T-helper 1 cell (primary cell): ENCODE data around the gene ANKRD55.
"Not testable (repeated sequence)": the region's sequence is repeated elsewhere in the genome, so short reads cannot be mapped to it uniquely, and the experiment has no call there.

Experiments used
- DNase-seq, 5 donors: peaks; one replicate each; pipeline ENCODE4 v3.0.0-alpha.2; 2012 to 2020

ANKRD55 gene

DNA sequence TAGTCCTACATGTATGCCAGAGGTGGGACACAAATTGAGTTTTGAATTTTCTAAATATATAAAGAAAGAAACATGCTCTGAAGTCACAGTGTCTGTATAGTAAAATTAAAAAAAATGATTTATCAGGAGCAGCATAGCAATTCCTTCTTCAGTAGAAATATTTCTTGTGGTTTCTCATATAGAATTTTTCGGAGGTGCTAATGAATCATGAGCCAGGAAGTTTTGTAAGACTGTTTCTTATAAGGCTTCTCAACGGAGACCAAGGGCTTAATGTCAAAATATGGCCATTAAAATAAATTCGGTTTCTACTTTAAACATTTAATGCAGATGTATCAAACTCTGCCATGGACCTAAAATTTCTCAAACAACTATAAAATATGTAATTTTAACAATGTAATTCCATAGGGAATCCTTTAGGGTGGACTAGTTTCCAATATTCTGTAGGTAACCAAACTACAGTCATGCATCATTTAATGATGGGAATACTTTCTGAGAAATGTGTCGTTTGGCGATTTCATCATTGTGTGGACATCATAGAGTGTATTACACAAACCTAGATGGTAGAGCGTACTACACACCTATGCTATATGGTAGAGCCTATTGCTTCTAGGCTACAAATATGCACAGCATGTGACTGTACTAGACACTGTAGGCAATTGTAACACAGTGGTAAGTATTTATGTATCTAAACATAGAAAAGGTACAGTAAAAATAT, 66.3 kb downstream of the ANKRD55 start:
- no peak for DNase-seq

DNA sequence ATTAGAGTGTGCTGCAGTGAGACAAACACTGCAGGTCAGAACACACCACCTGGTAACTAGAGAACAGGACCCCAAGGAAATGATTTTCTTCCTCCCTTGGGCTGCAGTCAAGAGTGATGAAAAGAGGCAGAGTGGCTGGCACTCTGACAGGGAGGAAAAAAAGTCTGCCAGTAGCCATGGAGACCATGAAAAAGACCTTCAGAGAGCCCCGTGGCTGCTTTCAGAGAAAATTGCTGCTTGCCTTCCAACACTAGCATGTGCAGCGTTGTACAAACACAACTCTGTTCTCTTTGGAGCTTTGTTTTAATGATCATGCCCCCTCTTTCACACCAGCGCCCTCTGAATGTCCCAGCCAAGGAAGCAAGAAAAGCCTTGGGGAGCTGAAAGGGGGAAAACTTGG, 68.8 kb downstream of the ANKRD55 start:
- no peak for DNase-seq

DNA sequence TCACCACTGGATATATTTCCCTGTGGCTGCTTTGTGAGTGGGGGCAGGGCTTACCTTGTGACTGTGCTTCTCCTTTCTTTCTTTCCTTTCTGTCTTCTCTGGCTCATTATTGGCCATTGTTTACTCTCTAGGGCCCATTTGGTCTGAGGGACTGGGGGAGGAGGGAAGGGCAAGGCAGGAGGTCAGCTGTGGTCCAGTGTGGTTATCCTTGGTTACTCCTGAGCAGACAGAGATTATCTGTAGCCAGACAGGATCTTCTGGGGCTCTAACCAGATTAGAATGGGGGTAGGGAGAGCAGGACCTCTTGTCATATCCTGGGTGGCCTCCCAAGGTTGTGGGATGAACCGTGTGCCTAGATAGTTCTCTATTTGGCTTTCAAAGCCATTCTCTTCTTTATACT, 71.2 kb downstream of the ANKRD55 start:
- DNase-seq = no peak

DNA sequence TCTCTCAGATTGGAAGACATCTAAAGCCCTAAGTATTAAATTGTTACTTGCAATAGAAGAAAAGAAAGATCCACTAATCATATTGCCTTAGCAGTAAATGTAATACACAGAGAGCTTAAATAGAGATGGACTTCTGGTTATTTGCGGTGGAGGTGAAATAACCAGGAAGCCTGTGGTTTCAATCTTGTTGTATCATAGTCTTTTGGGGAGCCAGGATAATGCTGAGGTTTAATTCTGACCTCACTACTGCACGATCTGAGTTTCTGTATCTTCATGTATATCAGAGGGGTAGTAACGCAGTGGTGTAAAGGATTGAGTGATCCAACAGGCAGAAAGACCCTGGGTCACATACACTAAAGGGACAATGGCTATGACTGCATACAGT, 71.7 kb downstream of the ANKRD55 start:
- DNase-seq = no peak

DNA sequence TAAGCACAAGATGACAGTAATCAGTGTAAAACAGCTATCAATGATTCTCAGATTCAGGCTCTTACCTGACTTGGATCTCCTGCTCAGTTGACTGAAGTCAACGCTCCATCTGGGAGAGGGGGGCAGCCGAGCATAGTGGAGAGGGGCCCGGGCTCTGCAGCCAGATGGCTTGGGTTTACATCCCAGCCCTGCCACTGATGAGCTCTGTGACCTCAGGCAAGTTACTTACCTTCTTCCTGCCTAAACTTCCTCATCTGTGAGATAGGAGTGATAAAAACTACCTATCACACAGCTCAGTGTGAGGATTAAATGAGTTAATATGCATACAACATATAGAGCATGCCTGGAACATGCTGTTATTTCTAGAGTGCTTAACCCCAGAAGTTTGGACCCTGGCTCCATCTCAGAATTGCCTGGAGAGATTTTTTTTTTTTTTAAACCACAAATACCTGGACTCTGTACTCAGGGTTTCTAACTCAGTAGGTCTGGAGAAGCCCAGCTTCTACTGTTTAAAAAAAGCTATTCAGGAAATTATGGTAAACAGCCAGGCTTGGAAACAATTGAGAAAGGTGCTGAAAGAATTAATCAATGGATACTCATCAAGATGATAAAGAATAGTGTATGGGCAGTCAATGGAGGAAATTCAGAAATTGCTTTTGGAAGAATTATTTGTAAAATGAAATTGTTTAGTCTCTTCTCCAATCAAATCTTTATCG, 72.2 kb downstream of the ANKRD55 start:
- no peak for DNase-seq

DNA sequence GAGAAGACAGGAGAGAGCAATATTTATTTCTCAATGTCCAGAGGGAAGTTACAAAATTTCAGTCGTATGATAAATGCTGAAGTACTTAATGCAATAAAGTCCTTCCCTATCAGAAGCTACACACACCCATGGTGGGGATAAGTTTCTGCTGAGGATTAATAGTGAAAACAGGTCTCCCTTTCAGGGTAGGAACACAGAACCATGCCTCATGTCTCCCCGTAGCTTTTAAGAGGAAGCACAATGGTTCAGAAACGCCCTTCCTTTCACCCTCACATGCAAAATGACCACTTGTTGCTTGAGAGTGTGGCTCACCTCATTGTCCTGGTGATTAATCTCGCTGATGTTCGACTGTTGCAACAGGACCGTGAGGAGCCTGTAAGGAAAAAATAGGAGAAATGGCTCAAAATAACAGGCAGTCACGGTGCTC, 73.6 kb downstream of the ANKRD55 start:
- peak in 1 of 5 donors; percentile 30 for DNase-seq

DNA sequence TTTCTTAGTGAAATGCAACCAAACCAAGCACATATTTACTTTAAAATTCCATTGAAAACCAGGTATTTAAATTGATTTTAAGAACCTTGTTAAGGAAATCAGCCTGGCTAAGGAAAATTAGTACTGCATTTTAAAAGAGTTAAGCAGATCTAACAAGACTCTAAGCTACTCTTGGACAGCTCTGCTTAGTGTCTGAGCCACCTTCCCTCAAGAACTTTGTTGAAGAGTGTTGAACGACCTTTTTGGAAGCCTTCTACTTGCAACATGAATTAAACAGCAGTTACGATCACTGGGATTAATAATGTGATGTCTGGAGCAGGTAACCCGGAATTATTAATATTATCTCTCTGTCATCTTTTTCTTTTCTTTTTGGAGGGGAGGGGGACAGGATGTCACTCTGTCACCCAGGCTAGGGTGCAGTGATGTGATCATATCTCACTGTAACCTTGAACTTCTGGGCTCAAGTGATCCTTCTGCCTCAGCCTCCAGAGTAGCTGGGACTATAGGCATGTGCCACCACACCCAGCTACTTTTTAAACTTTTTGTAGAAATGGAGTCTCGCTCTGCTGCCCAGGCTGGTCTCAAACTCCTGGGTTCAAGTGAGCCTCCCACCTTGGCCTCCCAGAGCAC, 74.7 kb downstream of the ANKRD55 start:
- DNase-seq = peak in 1 of 5 donors; percentile 58

DNA sequence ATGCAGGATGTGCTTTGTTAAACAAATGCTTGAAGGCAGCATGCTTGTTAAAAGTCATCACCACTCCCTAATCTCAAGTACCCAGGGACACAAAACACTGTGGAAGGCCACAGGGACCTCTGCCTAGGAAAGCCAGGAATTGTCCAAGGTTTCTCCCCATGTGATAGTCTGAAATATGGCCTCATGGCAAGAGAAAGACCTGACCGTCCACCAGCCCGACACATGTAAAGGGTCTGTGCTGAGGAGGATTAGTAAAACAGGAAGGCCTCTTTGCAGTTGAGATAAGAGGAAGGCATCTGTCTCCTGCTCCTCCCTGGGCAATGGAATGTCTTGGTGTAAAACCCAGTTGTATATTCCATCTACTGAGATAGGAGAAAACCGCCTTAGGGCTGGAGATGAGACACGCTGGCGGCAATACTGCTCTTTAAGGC, 75.9 kb downstream of the ANKRD55 start:
- not testable (repeated sequence) for DNase-seq

DNA sequence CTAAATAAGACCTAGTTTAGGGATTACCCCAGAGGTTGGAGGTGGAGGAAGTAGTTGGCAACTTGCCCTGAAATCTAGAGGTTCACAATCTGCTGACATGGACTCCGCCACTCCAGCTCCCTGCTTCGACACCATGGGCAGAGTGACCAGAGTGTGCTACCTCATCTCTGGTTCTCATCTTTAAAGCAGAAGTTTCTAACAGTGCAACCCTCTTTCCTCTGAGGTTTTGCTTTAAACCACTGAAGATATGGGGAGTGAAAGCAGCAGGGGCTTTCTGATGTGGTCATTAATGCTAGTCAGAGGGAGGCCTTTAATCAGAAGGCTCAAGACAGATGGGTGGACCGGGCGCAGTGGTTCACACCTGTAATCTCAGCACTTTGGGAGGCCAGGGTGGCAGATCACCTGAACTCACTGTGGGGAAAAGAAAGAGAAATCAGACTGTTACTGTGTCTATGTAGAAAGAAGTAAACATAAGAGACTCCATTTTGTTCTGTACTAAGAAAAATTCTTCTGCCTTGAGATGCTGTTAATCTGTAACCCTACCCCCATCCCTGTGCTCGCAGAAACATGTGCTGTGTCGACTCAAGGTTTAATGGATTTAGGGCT, 76.4 kb downstream of the ANKRD55 start:
- peak in 1 of 5 donors; percentile 62 for DNase-seq

DNA sequence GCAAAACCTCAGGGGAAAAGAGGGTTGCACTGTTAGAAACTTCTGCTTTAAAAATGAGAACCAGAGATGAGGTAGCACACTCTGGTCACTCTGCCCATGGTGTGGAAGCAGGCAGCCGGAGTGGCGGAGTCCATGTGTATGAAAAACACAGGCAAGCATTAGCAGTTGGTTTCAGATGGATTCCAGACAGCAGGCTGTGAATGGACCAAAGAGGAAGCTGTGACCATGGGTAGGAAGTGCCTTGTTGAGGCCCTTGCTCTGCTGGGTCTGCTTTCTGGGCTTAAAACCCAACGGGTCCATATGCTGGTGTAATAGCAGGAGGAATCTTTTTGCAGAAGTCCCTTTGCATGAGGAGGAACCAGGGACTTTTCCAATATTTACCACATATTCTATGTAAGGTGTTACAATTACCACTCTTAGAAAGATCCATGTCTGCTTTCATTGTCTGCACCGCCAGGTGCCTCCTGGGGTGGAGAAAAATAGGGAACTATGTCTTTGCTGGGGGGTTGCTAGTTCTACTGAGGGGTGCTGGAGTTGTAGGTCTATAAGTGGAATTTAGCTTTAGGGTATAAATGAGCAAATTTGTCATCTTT, 77.0 kb downstream of the ANKRD55 start:
- no peak for DNase-seq

DNA sequence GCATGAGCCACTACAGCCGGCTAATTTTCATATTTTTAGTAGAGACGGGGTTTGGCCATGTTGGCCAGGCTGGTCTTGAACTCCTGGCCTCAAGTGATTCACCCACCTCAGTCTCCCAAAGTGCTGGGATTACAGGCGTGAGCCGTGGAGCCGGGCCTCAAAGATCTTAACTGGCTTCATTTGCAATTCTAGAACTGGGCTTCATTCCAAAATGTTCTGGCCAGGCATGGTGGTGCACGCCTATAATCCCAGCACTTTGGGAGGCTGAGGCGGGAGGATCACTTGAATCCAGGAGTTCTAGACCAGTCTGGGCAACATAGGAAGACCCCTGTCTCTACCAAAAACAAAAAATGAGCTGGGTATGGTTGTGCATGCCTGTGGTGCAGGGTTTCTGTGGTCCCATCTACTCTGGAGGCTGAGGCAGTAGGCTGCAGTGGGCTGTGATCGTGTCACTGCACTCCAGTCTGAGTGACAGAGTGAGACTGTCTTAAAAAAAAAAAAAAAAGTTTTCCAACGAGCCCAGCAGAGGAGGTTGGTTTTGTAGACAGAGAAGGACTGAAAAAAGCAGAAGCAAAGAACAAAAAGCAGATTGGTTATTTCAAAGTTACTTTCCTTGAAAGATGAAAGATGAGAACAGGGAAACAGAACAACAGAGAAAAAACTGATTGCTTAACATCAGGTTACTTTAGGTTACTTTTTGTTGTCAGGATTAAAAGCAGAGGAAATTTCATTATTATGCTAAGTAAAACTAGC, 78.2 kb downstream of the ANKRD55 start:
- peak in 1 of 5 donors; percentile 63 for DNase-seq

DNA sequence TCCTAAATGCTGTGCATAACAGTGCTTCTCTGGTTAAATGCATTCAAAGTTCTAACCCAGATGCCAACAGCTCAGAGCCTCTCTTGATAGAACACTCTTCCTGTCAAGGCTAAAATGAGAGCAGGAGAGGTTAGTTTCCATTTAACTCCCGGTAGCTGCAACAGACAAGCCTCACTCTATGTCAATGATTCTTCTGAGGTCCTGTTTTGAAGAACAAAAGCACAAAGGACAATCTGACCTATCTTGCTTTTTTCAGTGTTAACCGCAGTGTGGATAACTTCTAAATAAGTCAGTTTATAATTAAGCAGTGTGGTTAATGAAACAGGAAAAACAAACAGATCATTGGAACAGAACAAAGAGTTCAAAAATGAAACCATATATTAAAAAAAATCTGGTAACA, 80.7 kb downstream of the ANKRD55 start:
- peak in 1 of 5 donors; percentile 76 for DNase-seq

DNA sequence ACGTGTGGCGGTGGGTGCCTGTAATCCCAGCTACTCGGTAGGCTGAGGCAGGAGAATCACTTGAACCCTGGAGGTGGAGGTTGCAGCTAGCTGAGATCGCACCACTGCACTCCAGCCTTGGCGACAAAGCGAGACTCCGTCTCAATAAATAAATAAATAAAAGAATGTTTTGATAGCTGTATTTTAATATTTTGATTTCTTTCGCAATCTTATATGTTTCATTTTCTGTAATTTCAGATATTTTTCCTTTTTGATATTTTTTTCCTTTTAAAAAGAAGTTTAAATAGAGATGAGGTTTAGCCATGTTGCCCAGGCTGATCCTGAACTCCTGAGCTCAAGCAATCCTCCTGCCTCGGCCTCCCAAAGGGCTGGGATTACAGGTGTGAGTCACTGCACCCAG, 82.4 kb downstream of the ANKRD55 start:
- DNase-seq = not testable (repeated sequence)

DNA sequence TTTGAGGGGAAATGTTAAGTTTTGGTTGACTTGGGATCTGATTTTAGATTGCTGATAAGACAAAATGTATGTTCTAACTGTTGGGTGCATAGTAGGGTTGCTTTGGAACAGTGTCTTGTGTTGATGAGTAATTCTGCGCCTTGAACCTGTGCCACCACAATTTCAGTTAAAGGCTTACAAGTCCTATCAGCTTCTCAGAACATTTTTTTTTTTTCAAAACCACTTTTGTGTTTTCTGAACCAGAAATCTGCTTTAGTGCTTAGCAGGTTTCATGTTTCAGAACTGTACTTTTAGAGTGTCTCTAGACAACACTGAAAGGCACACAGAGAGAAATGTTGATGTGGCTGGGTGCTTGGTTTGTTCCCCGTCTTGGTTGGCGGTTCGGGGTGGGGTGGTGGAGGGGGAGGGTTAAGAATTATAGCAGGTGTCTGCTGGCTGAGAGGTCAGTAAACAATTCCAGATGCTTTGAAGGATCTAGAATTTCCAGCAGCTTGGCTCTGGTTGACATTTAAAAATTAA, 84.6 kb downstream of the ANKRD55 start:
- DNase-seq = peak in 2 of 5 donors; percentile 16 to 93

DNA sequence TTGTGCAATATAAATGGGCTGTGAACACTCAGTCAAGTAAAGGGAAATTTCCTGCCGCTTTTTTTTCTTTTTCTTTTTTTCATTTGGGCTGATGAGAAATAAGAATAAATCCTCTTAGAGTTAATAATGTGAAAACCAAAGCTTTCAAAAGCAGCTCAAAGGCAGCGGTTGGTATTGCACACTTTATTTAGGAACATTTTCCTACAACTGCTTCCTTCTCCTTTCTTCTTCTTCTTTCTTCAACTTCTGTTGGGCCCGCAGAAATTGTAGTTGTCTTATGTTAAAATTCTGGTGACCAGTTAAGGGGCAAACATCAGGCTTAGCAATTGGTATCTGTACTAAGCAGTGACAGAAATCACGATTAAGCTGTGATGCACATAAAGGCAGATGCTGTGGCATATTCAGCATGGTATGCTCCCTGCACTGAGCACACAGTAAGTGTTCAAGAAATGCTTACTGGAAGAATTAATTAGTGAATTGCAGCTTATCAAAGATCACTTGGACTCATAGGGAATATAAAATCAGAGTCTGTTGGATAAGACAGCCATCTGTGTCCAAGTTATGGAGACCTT, 85.4 kb downstream of the ANKRD55 start:
- DNase-seq = no peak

DNA sequence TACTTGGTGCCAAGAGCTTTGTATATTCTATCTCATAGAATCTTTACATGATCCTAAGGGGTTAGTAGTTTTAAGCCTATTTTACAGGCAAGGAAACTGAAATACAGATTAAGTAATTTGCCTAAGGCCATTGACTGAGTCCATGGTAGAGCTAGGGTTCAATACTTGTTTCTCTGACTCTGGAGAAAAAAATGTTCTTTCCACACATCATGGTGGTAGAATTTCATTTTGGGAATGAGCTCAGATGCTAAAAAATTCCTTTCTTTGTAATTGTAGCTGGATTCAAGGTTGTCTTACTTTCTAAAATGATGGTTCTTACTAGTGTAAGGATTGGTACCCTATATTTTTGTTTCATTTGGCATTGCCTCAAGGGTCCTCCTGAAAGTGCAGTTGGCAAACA, 86.0 kb downstream of the ANKRD55 start:
- DNase-seq = no peak

DNA sequence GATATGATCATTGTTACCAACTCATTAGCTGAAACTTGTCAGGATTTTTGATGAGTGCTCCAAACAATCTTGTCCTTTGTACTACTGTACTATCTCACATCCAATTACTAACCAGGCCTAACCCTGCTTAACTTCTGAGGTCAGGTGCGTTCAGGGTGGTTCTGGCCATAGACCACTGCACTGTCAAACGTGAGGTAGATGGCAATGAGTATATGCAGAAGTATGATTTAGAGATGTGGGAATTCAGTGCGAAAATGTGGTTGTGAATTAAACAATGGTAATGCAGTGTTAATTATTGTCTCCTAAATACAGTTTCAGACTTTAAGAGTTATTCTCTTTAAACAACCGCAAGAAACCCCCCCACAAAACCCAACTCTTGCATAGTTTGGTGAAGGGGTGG, 86.5 kb downstream of the ANKRD55 start:
- no peak for DNase-seq

DNA sequence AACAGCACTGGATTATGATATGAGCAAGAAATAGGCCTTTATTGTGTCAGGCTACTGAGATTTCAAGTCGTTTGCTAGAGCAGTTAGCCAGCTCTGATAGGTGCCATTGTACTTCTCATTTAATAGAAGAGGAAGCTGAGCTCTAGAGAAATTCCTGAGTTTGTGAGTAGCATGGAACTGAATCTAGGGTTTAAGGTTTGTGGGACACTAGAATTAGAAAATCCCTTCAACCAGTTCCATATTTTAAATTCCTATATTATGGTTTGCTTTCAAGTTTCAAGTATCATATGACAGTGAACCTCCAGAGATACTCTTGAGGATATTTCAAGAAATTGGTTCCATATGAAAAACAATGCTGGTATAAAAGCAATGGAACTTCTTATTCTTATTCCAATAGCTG, 87.6 kb downstream of the ANKRD55 start:
- DNase-seq = no peak

DNA sequence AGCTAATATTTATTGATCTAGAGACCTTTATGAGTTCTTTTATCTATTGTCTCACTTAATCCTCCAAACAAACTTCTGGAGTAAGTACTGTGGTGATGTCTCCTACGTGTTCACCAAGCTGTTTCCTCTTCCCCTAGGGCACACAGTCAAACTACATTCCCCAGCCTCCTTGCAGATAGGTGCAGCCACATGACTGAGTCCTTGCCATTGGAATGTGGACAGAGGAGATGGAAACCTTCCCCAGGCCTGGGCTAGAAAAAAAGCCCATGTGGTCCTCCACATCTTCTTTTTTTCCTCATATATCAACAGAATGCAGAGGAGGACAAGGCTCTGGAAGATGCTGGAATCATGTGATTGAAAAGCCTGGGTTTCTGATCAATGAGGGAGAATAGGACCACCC, 88.0 kb downstream of the ANKRD55 start:
- DNase-seq = no peak

DNA sequence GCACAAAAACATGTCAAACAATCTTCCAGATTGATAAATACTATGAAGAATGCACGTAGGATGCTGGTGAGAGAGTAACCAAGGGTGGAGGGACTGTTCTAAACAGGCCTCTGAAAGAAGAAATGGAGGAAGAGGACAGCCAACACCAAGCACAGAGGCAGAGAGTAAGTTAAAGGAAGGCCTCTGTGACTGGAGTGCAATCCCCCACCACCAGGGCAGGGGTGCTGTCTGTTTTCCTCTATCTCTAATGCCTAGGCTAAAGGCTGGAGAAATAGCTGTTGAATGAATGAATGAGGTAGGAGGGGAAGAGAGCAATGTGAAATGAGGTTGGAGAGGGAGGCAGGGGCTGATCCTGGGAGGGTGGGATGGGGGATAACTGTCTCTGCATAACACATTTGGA, 88.9 kb downstream of the ANKRD55 start:
- no peak for DNase-seq

DNA sequence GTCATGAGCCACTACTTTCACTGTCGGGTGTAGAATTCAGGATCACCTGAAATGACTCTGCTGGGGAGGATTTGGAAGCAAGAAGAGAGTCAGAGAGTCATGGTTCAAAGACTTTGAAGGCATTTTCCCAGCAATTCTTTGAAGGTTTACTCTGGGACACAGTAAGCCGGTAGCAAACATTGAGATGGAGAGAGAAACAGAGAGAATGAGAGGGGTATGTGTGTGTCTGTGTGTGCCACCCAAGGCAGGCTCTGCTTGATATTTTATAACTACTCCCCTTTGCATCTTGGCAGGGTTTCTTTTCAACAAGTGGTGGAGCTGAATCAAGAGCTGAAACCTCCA, 89.8 kb downstream of the ANKRD55 start:
- no peak for DNase-seq
